Activated CD8-positive, alpha-beta T cell treated with anti-CD3 and anti-CD28 coated beads for 36 hours (primary cell): ENCODE measurements around the gene OR10A3. TPM values are rescaled to one million over a fixed set of nuclear protein-coding genes. Genes with fewer than 3 reads are reported as not detected.

Experiments
- ATAC-seq: fragments of 200-7000 bp; cut with Tn5 transposase; one replicate; pipeline ENCODE4 v1.10.0; 2021; ENCODE audit warnings: mild to moderate bottlenecking, moderate library complexity
- CTCF ChIA-PET: fragments of 350-600 bp; sonication (Branson Sonifier 250); formaldehyde crosslinking; loops from one replicate; lab custom pipeline; 2021; ENCODE audit warnings: antibody characterized with exemption; lab: Charles Lee
- POLR2A ChIA-PET: fragments of 350-600 bp; sonication (Branson Sonifier 250); formaldehyde crosslinking; loops from one replicate; lab custom pipeline; 2021; ENCODE audit warnings: antibody characterized with exemption; lab: Charles Lee
- DNase-seq: peaks from one replicate; pipeline ENCODE4 v3.0.0-alpha.2; 2020
- H3K27ac Mint-ChIP-seq: one replicate; pipeline ENCODE4 v1.8.0; 2021; ENCODE audit warnings: mild to moderate bottlenecking, mixed read lengths
- H3K27me3 Mint-ChIP-seq: one replicate; pipeline ENCODE4 v1.8.0; 2021; ENCODE audit warnings: mixed read lengths
- H3K36me3 Mint-ChIP-seq: one replicate; pipeline ENCODE4 v1.8.0; 2021; ENCODE audit warnings: low read depth, mixed read lengths
- H3K4me1 Mint-ChIP-seq: one replicate; pipeline ENCODE4 v1.8.0; 2021; ENCODE audit warnings: low read depth, mixed read lengths
- H3K4me3 Mint-ChIP-seq: one replicate; pipeline ENCODE4 v1.8.0; 2021; ENCODE audit warnings: mild to moderate bottlenecking, moderate library complexity, mixed read lengths
- H3K9me3 Mint-ChIP-seq: one replicate; pipeline ENCODE4 v1.8.0; 2021; ENCODE audit warnings: mixed read lengths
- intact Hi-C: fragments of 100-400 bp; cut with micrococcal nuclease; formaldehyde crosslinking; loops from one replicate; pipeline ENCODE4 v1.10.0; 2022
- total RNA-seq, 2 experiments: library from RNA; stranded (reverse); gene quantifications; one replicate each; pipeline ENCODE4 v1.2.3, GENCODE V29; 2021
- TF ChIP-seq, protein P1 (sequence below): fragments of 200-600 bp; IDR thresholded peaks from one replicate; pipeline ENCODE4 v1.8.0; 2022; ENCODE audit warnings: antibody characterized with exemption, mild to moderate bottlenecking

Gene OR10A3
- total RNA-seq, 2 experiments from 2014 or later, result not detected

GRCh38 chr11:7982582-7983119, 41.1 kb upstream of the OR10A3 start:
- no peaks in the 10 kb centered on the region for H3K9me3 Mint-ChIP-seq
- TF ChIP-seq, protein P1, sequence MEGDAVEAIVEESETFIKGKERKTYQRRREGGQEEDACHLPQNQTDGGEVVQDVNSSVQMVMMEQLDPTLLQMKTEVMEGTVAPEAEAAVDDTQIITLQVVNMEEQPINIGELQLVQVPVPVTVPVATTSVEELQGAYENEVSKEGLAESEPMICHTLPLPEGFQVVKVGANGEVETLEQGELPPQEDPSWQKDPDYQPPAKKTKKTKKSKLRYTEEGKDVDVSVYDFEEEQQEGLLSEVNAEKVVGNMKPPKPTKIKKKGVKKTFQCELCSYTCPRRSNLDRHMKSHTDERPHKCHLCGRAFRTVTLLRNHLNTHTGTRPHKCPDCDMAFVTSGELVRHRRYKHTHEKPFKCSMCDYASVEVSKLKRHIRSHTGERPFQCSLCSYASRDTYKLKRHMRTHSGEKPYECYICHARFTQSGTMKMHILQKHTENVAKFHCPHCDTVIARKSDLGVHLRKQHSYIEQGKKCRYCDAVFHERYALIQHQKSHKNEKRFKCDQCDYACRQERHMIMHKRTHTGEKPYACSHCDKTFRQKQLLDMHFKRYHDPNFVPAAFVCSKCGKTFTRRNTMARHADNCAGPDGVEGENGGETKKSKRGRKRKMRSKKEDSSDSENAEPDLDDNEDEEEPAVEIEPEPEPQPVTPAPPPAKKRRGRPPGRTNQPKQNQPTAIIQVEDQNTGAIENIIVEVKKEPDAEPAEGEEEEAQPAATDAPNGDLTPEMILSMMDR, result no peak
- ATAC-seq, result no peak
- H3K27me3 Mint-ChIP-seq, result no peaks in the 10 kb centered on the region
- ChIA-PET CTCF (interaction anchor here (2.3 kb wide), 1 partner anchor 90 kb away, joined by 10 read pairs; no protein-coding TSS in a partner anchor), POLR2A (no interaction called here)
- intact Hi-C loops, result no loop called here
- H3K36me3 Mint-ChIP-seq, result no peaks in the 10 kb centered on the region
- no peak overlapping the region for H3K4me3 Mint-ChIP-seq
- H3K27ac Mint-ChIP-seq, result no peak overlapping the region
- H3K4me1 Mint-ChIP-seq, result peaks cover 10% of the 10 kb centered on the region
- DNase-seq, result no peak

DNA sequence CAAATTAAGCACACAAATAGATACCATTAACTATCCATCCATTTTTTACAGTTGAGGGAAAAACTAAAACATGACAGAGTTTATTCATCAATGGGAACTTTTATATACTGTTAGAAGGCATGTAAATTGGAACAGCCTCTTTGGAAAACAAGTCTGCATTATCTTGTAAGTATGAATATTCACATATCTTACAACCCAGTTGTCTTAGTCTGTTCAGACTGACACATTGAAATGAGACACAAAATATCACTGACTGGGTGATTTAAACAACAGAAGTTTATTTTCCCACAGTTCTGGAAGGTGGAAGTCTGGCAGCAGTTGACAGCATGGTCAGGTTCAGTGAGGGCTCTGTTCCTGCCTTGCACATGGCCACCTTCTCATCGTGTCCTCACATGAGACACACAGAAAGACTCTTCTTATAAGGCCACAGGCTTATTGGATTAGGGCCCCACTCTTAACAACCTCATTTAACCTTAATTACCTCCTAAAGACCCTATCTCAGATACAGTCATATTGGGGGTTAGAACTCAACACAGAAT, 40.2 kb upstream of the OR10A3 start:
- ChIA-PET POLR2A (no interaction called here), CTCF (interaction anchor here (2.3 kb wide), 1 partner anchor 89 kb away, joined by 10 read pairs; no protein-coding TSS in a partner anchor)
- no peak overlapping the region for H3K4me3 Mint-ChIP-seq
- H3K36me3 Mint-ChIP-seq, result no peaks in the 10 kb centered on the region
- DNase-seq, result no peak
- no peak overlapping the region for H3K27ac Mint-ChIP-seq
- no peaks in the 10 kb centered on the region for H3K27me3 Mint-ChIP-seq
- H3K9me3 Mint-ChIP-seq, result no peaks in the 10 kb centered on the region
- no peak for ATAC-seq
- TF ChIP-seq, protein P1, result no peak
- H3K4me1 Mint-ChIP-seq, result peaks cover 7% of the 10 kb centered on the region
- intact Hi-C loops, result no loop called here

DNA sequence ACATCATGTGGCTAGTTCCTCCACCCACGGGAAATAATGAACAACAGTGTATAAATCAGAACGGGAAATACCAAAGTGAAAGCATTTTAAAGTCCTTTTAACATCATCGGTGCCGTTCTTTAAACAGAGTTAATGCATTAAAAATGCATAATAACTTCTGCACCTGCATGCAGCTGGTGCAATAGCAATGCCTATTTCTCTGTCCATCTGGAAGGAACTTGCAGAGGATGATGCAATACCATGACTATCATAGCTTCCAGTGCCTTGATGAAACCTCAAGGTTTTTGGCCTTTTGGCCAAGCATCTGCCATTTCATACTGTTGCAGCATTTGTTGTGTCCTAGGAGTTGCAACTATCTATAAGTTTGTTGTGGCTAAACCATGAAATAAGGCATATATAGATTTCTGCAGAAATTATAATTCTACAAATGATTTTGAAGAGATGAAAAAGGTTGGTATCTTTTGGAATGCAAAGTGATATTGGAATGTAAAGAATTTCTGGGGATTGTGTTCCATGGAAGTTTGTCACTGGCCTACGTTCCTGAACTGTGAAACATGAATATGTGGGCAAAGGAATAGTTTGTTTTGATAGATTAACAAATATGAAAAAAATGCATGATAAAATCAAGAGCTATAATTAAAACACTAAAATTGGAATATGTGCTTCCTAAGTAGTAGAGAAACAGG, 35.9 kb upstream of the OR10A3 start:
- TF ChIP-seq, protein P1, result no peak
- Mint-ChIP-seq H3K27me3 (peaks cover 3% of the 10 kb centered on the region), H3K4me3 (no peak overlapping the region), H3K4me1 (no peaks in the 10 kb centered on the region), H3K27ac (no peak overlapping the region), H3K36me3 (no peaks in the 10 kb centered on the region), H3K9me3 (no peaks in the 10 kb centered on the region)
- DNase-seq (no peak), ATAC-seq (no peak)
- ChIA-PET POLR2A (no interaction called here), CTCF (interaction anchor here (0.6 to 3.5 kb wide), 6 partner anchors 9 to 93 kb away, joined by 3 to 17 read pairs (median 4); partner anchors contain the start of gene EIF3F)
- intact Hi-C loops, result no loop called here

GRCh38 chr11:7974668-7975067, 33.2 kb upstream of the OR10A3 start:
- ChIA-PET POLR2A (no interaction called here), CTCF (interaction anchor here (3.5 kb wide), 1 partner anchor 12 kb away, joined by 17 read pairs; the partner anchor contains the start of gene EIF3F)
- ATAC-seq, result no peak
- DNase-seq, result no peak
- no peaks in the 10 kb centered on the region for H3K9me3 Mint-ChIP-seq
- no peak overlapping the region for H3K4me3 Mint-ChIP-seq
- intact Hi-C loops, result no loop called here
- H3K36me3 Mint-ChIP-seq, result no peaks in the 10 kb centered on the region
- no peak overlapping the region for H3K27ac Mint-ChIP-seq
- peaks cover 5% of the 10 kb centered on the region for H3K27me3 Mint-ChIP-seq
- TF ChIP-seq, protein P1, result no peak
- H3K4me1 Mint-ChIP-seq, result no peaks in the 10 kb centered on the region

DNA sequence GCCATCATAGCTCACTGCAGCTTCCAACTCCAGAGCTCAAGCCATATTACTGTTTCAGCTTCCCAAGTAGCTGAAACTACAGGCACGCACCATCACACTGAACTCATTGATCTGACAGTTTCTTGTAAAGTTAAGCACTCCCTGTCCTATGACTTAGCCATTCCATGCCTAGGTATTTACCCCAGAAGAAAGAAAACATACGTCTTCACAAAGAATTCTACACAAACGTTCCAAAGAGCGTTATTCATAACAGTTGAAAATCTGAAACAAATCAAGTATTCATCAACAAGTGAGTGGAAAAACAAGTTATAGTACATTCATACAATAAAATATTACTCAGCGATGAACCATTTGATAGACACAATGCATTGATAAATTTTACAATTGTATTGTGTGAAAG, 31.5 kb upstream of the OR10A3 start:
- ATAC-seq (no peak), DNase-seq (no peak)
- TF ChIP-seq, protein P1, result no peak
- no peak overlapping the region for H3K4me3 Mint-ChIP-seq
- no peaks in the 10 kb centered on the region for H3K36me3 Mint-ChIP-seq
- CTCF ChIA-PET, result interaction anchor here (0.9 kb wide), 1 partner anchor 13 kb away, joined by 3 read pairs; the partner anchor contains the start of gene EIF3F
- intact Hi-C loops, result no loop called here
- no peaks in the 10 kb centered on the region for H3K4me1 Mint-ChIP-seq
- no peak overlapping the region for H3K27ac Mint-ChIP-seq
- H3K9me3 Mint-ChIP-seq, result no peaks in the 10 kb centered on the region
- POLR2A ChIA-PET, result no interaction called here
- peaks cover 10% of the 10 kb centered on the region for H3K27me3 Mint-ChIP-seq
